NCI-H226 (cell line): ENCODE results near the gene EXOC1L.
"Not testable (repeated sequence)": the region's sequence is repeated elsewhere in the genome, so short reads cannot be mapped to it uniquely, and the experiment has no call there.

Source experiments
- DNase-seq: peaks from one replicate; pipeline ENCODE4 v3.0.0-alpha.2; 2015

The EXOC1L gene

DNA sequence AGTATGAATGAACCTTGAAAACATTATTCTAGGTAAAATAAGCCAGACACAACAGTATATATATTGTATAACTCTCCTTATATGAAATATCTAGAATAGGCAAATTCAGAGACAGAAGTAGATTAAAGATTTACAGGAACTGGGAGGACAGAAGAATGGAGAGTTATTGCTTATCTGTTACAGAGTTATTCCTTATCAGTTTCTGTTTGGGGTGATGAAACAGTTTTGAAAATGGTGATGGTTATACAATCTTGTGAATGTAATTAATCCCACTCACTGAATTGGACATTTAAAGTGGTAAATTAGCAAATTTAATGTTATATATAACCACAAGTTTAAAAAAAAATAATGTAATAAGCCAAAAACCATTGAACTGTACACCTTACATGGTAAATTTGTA lies 19.4 kb downstream of the EXOC1L start:
- DNase-seq: peak; percentile 16

DNA sequence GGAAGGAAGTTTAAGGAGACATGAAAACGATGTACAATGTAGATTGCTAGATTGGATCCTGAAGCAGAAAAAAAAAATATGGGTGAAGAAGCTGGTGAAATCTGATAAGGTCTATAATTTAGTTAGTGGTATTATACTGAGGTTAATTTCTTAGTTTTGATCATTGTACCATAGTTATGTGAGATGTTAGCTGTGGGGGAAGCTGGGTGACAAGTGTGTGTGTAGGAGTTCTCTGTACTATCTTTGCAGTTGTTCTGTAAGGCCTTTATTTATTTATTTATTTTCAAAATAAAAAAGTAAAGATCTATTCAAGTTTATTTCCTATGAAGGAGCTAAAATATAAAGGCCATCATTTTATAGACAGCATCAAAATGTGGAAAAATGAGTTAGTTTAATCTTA lies 21.4 kb downstream of the EXOC1L start:
- DNase-seq: no peak

DNA sequence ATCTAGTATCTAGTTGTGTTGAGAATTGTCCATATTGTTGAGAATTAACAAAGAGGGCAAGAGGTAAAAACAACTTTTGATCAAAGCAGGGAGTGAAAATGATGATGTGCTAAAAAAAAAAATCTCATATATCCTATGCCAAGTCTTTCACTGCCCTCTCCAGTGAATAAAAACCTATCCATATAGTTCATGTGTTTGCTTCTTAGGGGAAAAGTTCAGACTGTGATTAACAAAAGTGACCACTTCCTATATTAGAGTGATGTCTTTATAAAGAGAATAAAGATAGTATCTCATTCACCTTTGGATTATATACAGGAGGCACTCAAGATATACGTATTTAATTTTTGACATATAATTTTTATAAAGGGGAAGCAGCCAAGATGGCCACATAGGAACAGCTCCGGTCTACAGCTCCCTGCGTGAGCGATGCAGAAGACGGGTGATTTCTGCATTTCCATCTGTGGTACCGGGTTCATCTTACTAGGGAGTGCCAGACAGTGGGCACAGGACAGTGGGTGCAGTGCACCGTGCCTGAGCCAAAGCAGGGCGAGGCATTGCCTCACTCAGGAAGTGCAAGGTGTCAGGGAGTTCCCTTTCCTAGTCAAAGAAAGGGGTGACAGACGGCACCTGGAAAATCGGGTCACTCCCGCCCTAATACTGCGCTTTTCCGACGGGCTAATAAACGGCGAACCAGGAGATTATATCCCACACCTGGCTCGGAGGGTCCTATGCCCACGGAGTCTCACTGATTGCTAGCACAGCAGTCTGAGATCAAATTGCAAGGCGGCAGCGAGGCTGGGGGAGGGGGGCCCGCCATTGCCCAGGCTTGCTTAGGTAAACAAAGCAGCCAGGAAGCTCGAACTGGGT lies 22.0 kb downstream of the EXOC1L start:
- not testable (repeated sequence) for DNase-seq

DNA sequence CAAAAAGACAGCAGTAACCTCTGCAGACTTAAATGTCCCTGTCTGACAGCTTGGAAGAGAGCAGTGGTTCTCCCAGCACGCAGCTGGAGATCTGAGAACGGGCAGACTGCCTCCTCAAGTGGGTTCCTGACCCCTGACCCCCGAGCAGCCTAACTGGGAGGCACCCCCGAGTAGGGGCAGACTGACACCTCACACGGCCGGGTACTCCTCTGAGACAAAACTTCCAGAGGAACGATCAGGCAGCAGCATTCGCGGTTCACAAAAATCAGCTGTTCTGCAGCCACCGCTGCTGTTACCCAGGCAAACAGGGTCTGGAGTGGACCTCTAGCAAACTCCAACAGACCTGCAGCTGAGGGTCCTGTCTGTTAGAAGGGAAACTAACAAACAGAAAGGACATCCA lies 22.7 kb downstream of the EXOC1L start:
- DNase-seq: not testable (repeated sequence)

DNA sequence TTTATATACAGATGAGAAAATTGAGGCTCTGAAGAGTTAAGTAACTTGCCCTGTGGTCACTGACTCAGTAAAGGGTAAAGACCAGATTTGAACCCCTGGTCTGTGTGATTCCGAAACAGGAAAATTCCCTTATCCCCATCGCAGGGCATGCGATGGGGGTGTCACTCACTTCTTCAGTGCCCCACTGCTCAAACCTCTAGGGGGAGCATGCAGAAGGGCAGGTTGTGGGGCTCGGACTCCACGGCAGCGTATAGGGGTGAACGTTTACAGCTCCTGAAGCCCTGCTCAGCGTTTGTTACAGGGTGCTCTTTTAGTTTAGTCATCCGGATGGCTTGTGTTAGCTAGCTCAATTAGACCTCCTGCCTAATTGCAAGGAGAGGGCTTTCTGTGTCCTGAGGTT lies 30.1 kb downstream of the EXOC1L start:
- DNase-seq: no peak

DNA sequence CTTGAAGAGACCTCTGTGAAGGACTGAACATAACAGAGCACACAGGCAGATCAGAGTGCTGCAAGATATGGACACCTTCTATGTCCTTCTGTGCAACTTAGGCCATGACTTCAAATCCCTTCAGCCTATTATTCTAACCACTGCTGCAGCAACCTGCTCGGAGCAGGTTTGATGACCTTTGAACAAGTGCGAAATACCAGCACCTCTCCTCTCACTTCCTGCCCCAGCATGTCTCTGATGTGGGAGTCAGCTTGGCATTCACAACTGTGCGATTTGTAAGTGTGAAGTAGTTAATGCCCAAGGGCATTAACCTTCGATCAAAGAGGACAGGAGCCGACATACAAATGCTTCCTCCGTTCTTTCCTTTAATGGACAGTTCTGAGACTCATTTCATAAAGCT lies 32.3 kb downstream of the EXOC1L start:
- peak; percentile 33 for DNase-seq

DNA sequence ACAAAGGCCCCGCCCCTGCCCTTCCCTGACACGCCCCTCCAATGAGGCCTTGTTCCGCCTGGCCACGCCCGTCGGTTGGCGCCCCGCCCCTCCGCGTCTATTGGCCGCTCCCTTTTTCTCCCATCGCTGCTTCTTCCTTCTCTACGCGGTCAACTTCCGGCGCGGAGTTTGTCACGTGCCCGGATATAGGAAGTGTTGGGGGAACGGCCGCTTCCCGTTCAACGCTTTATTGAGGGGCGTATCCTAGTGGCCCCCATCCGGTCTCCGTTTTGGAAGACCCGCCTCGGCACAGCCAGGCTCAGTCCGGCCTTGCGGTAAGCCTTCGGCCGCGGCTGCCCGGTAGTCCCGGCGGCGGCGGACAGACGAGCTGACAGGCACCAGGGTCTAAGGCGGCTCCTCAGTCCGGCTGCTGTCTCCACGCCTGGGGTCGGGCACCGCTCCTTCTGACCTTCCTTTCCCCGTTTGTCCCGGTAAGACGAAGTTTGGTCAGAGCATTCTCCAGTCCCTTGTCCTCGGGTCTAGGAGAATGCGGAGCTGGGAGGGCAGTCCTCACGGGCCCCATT lies 34.0 kb downstream of the EXOC1L start, which contains the start of gene EXOC1:
EXOC1 (plus strand) TSS at position 165 of the 563 bp plus-strand sequence. CDS start 4,676 bp downstream, outside the sequence.
- DNase-seq: peak; percentile 94

DNA sequence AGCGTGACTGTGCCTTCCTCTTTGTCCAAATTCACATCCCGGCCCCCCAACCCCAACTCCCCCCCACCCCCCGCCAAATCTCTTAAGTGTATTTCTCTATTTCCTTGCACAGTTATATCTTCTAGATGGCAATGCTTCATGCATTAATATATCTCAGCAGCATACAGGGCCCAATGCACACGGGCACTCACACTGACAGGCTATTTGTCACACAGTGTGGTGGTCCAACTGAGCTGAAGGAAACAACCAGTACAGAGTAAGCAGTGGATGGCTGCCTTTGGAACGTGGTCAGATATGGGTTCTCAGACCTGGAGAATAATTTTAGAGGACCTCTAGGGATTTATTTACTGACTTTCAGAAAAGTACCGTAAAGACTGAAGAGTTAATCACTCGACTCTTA lies 34.5 kb downstream of the EXOC1L start:
- DNase-seq: no peak

DNA sequence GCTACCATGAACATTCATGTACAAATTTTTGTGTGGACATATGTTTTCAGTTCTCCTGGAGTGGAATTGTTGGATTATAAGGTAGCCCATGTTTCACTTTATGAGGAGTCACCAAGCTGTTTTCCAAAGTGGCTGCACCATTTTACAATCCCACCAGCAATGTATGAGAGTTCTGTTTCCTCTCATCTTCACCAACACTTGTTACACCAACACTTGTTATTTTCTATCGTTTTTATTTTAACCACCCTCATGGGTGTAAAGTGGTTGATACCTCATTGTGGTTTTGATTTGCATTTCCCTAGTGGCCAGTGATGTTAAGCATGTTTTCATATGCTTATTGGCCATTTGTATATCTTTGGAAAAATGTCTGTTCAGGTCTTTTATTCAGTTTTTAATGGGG lies 38.0 kb downstream of the EXOC1L start:
- DNase-seq: no peak

DNA sequence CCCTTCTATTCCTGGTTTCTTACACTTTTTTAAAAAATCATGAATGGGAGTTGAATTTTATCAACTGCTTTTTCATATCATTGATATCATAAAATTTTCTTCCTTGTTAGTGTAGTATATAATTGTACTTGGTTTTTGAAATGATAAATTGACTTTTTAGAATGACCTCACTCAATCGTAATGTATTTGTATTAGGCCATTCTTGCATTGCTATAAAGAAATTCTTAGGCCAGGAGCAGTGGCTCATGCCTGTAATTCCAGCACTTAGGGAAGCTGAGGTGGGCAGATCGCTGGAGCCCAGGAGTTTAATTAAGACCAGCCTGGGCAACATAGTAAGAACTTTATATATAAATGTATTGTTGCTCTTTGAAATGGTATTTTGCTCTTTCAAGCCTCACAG lies 40.1 kb downstream of the EXOC1L start:
- DNase-seq: no peak

DNA sequence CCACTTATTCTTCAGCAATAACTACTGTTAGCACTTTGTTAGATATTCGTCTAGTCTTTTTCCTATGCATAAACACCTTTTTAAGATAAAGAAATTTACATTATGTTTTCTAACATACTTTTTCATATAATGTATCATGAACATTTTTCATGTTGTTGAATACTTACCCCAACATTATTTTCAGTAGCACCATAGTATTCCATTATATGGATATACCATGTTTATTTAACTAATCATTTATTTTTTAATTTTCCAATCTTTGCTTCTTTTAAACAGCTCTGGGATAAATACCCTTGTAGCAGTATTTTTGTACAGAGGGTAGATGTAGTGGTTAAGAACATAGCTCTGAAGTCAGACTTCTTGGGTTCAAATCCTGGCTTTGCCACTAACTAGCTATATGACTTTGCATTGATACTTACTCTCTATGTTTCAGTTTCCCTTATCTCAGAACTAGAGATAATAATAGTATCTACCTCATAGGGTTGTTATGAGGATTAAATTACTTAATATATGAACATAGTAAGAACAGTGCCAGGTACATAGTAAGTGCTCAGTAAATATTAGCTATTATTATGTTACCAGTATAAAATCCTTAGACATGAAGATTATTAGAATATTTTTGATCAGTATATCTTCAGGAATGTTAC lies 45.1 kb downstream of the EXOC1L start:
- DNase-seq: no peak

DNA sequence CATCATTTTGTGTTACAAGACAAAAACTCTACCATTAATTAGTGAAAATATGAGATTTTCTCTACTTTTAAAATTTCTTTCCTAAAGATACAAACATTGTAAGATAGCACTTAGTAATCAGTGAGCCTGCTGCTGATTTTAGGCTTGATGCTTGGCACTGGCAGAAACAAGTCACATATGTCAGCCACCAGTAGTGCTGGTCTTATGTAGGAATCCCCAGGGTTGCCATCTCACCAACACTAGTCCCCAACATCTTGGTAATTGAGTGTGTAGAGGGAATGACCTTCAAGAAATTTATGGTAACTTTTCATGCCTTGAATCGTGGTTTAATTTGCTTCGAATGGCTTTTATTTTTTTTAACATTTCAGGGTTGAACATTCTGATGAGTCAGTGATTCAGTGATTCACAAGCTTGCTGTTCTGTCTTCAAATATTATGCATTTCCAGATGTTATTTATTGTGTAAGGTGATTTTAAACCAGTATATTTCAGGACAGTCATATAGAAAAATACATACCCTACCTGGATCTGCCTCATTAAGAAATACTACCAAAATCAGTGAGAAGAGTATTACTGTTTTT lies 45.7 kb downstream of the EXOC1L start:
- DNase-seq: no peak

DNA sequence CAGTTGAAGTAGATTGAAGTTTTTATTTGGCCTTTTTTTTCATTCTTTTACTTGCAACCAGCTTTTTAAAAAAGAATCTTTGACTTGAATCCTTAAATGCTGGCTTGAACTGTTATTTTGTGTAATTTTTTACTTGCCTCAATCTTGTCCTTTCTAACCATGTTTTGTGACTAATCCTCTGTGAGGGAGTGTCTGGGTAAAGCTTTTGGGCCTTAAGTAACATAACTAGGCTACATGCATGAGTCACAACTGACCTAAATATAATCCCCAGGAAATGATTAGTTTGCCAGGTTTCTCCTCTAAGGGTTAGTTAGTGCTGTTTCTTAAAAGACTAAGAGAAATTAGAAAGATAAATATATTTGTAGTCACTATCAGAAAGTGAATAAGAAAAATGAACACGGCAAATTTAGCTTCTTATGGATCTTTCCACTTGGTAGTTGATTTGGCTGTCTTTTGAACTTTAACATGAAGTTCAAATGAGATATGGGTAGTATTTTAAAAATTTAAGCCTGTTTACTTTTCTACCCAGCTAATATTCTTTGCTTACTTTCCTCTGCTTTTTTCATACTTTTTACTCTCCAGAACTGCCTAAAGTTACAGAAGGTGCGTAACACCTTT lies 46.8 kb downstream of the EXOC1L start:
- DNase-seq: peak; percentile 82

DNA sequence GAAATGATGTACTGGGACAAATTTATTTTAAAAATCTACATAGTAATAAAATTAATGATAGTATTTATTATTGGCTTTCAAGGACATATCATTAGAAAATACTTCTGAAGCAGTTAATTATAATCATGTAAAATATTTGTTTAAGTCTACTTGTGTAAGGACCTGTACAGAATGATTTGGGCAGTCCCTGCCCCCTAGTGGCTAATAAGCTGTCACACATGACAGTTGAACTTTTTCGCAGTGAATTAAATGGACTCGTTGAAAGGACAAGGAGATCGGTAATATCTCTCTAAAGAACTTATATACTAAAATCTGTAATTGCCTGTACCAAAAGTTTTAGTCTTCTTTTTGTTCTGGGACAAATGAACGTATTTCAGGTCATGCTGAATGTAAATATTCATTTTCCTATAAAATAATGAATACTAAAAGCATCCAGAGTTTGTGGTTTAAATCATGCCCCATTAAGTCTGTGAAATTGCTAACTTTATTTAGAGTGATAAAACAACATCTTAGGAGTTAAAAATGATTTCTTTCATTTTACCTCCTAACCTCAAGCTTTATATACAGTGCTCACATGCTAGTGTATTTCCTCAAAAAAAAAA lies 47.5 kb downstream of the EXOC1L start:
- DNase-seq: peak; percentile 25

DNA sequence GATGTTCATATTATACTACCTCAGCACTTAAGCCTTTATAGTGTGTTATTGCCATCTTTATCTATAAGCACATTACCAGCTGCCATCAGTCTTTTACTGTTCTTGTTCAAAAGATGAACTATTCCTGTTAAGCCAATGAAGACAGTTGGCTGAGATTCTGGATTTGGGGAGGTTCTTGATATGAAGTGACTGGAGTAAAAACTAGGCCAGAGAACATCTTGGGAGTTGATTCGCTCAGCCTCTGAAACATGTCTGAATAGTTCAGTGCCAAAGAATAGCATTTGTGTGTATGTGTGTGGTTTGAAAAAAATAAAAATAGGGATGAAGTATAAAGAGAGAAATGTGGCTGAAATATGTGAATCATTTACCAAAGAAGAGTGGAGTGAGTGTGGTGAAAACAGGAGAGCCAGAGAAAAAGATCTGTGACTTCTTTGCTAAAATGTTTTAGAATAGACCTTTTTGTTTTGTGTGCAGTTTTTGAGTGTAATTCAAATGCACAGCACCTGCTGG lies 49.0 kb downstream of the EXOC1L start:
- DNase-seq: no peak

DNA sequence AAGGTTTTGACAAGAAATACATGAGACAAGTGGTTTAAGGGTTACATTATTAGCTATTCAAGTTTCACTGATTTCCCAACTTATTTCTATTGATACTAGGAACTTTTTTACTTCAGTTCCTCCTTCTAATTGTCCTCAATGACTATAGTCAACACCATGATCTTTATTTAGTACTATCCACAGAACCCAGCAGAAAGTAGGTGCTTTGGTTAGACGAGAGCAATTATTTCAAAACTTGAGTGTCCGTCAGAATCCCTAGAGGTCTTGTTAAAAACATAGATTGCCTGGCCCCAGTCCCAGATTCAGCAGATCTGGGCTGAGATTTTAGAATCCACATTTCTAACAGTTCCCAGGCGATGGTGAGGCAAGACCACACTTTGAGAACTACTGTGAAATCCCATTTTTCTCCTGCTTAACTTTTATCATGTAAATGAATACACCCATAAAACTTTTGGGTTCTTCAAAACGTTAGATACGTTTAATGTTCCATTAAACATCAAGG lies 51.8 kb downstream of the EXOC1L start:
- DNase-seq: no peak

DNA sequence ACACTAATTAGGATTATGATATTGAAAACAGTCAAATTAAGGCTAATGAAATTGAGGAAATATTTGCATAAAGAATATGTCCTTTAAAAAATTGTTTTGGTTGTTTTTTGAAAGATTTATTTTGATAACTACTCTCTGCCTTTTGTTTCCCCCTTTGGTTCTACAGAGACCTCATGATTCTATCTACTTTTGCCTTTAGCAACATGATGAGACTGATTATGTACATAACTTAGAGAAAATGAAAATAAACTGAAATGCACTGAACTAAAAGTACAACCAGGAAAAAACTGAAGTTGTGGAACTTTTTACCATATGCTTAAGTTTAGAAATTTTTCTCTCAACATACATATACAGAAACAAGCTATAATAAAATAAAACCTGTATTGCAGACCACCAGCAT lies 55.2 kb downstream of the EXOC1L start:
- DNase-seq: no peak

DNA sequence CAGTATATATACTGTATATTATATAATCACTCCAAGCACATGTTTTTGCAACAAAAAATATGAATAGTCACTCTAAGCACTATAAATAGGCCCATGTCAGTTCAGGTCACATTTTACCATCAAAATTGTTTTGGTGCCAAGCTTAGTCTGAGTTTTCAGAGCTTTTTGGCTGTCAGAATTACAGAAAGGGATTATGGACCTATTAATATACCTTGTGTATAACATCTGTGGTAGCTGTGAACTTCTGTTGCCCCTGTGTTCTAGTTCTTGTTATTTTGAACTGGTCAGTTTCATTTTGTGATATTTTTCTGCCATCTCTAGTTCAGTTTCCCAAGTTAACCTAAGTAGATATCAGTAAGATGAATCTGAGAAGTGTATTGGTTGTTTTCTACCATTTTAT lies 56.8 kb downstream of the EXOC1L start:
- no peak for DNase-seq

DNA sequence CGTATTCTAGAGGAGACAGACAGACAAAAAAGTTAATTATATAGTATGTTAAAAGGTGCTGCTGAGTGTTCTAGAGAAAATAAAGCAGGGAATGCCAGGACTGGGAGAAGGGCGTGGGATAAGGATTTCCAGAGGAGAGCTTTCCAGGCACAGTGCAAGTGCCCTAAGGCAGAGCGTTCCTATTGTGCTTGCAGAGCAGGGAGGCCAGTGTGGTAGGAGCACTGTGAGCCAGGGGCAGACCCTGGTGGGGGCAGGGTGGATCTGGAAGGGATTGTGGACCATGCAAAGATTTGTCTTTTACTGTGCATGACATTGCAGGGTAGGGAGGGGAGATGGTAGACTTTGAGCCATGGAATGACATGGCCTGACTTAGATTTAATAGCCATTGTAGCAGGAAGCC lies 59.6 kb downstream of the EXOC1L start:
- DNase-seq: no peak

DNA sequence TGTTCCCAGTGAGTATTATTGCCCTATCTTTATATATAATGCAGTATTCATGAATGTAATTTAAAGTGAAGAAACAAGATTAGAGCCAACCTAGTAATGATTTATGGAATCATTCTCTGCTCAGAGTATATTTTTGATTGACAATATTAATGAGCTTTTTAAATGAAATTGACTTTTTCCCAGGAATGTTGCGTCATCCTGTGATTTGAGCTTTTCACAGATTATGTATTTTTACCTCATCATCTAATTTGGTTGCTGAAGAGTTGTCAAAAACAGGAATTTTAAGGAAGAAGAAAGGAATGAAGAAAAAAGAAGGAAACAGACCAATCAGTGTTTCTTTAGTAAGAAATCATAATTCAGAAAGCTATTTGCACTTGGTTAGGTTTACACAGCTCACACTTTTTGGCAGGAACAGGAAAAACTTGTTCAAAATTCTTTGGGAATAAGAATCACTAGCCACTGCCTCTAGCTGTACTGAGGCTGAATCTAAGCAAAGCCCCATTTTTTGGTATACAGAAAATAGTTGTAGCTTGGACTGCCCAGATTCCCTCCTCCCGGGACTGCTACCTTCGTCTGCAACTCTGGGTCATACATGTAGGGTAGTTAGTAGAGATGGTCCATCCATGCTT lies 61.2 kb downstream of the EXOC1L start:
- no peak for DNase-seq

DNA sequence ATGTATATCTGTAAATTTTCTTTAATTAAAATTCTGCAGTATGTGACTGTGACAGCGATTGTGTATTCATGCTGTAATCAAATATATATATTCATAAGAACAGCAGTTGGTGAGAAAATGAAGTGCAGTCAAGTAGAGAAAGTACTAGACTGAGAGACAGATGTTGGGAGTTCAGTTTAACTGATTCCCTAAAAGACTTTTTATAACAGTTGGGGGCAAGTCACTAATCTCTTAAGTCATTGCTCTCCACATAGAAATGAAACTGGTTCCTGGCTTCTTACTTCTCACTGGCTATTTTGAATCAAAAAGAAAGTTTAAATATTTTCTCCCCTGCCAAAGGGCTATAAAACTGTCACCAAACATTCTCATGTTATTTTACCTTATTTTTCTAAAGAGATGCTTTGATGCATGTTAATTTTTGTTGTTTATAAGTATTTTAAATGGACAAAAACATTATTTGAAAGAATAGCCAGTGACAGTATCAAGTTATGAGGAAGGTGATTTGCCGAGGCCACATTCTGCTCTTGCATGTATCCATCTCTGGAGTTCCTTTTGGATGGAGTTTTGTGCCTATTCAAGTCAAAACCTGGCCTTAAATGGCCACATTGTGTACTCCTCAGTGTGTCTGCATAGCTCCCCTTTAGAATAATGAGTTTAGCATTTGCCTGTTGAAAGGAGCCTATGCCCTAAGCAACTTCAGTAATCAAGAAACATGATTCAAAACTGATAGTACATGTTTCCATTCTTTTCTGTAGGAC lies 64.7 kb downstream of the EXOC1L start:
- no peak for DNase-seq
